HCT116 (cell line): ENCODE data around the gene ARCN1. TPM values are rescaled to one million over a fixed set of nuclear protein-coding genes. Genes with fewer than 3 reads are reported as not detected.
A peak's percentile ranks its signal among the peaks of the same experiment; 100 is the strongest.

Experiments used
- ATAC-seq: fragments of 200-7000 bp; cut with Tn5 transposase; 2 replicates; pipeline ENCODE4 v1.9.1; 2020; ENCODE audit warnings: mild to moderate bottlenecking, moderate library complexity
- BruUV-seq: library from RNA; stranded (reverse); fragments of 400-500 nt; replicated peaks from 2 replicates; lab custom pipeline; 2021; lab: Mats Ljungman, UMichigan
- CTCF ChIA-PET: fragments of 300-600 bp; sonication (Branson Sonifier 250); formaldehyde crosslinking; loops from one replicate; lab custom pipeline; 2021; ENCODE audit warnings: antibody characterized with exemption; lab: Charles Lee
- POLR2A ChIA-PET: fragments of 300-600, 350-600 bp; sonication (Branson Sonifier 250); formaldehyde crosslinking; loops from one replicate; lab custom pipeline; 2021; ENCODE audit warnings: antibody characterized with exemption; lab: Charles Lee
- RAD21 ChIA-PET, 2 experiments: fragments of 300-600 bp; sonication (Branson Sonifier 250); formaldehyde crosslinking; loops; one replicate each; lab custom pipeline; 2023; ENCODE audit warnings: low total read pairs in 2 of 2; ENCODE audit not compliant: uncharacterized antibody in 2 of 2, unreplicated experiment in 2 of 2, low non-redundant PET in 1 of 2; lab: Charles Lee
- DNase-seq: peaks from one replicate; pipeline ENCODE4 v3.0.0-alpha.2; 2010; ENCODE audit warnings: low read depth, low spot score
- H2AFZ ChIP-seq: fragments of 200-600 bp; shearing (Covaris generic), sonication (generic); 2 replicates; pipeline ENCODE4 v1.6.1; 2017; ENCODE audit warnings: low read depth, mixed run types, mixed read lengths, antibody characterized with exemption, low read length; ENCODE audit not compliant: poor library complexity, severe bottlenecking
- H3K27ac ChIP-seq: 2 replicates; pipeline ENCODE4 v1.5.1; 2012; ENCODE audit warnings: low read depth, low read length
- H3K27me3 ChIP-seq: fragments of 200-600 bp; sonication (generic); 2 replicates; pipeline ENCODE4 v1.6.1; 2016; ENCODE audit warnings: mixed run types, low read length, mixed read lengths; ENCODE audit not compliant: insufficient read depth
- H3K36me3 ChIP-seq, 2 experiments: fragments of 200-500 bp in 1 of 2; fragments of 200-600 bp in 1 of 2; sonication (Bioruptor generic) in 1 of 2; sonication (generic) in 1 of 2; 2 replicates each; pipeline versions ENCODE4 v1.5.1 to v1.6.1; 2014 to 2016; ENCODE audit warnings: low read length in 2 of 2, inconsistent platforms in 1 of 2, mixed read lengths in 1 of 2, mixed run types in 1 of 2; ENCODE audit not compliant: insufficient read depth in 2 of 2, control insufficient read depth in 1 of 2
- H3K4me1 ChIP-seq, 2 experiments: fragments of 200-600 bp in 1 of 2; sonication (generic) in 1 of 2; 2 replicates each; pipeline versions ENCODE4 v1.5.1 to v1.6.1; 2012 to 2017; ENCODE audit warnings: low read length in 2 of 2, inconsistent platforms in 1 of 2, mild to moderate bottlenecking in 1 of 2, mixed read lengths in 1 of 2, mixed run types in 1 of 2, moderate library complexity in 1 of 2; ENCODE audit not compliant: insufficient read depth in 2 of 2, control insufficient read depth in 1 of 2
- H3K4me2 ChIP-seq: fragments of 200-600 bp; sonication (generic); 2 replicates; pipeline ENCODE4 v1.6.1; 2017; ENCODE audit warnings: mixed run types, low read length, mixed read lengths
- H3K4me3 ChIP-seq, 2 experiments: fragments of 200-600 bp in 1 of 2; sonication (generic) in 1 of 2; replicated peaks in 1 of 2; 2 replicates each; pipeline ENCODE4 v1.5.1; 2011 to 2016; ENCODE audit warnings: low read length in 2 of 2, control low read depth in 1 of 2, low read depth in 1 of 2, mild to moderate bottlenecking in 1 of 2, mixed read lengths in 1 of 2, mixed run types in 1 of 2
- H3K79me2 ChIP-seq: fragments of 200-600 bp; sonication (generic); 2 replicates; pipeline ENCODE4 v1.6.1; 2017; ENCODE audit warnings: mild to moderate bottlenecking, mixed run types, low read length, moderate library complexity, mixed read lengths; ENCODE audit not compliant: insufficient read depth
- H3K9ac ChIP-seq: fragments of 200-600 bp; sonication (generic); 2 replicates; pipeline ENCODE4 v1.6.1; 2016; ENCODE audit warnings: low read length, mixed read lengths
- H3K9me2 ChIP-seq: fragments of 200-600 bp; sonication (generic), shearing (Covaris generic); 2 replicates; pipeline ENCODE4 v1.6.1; 2017; ENCODE audit warnings: mixed run types, mild to moderate bottlenecking, moderate library complexity; ENCODE audit not compliant: insufficient read depth
- H3K9me3 ChIP-seq, 2 experiments: fragments of 200-500 bp in 1 of 2; fragments of 200-600 bp in 1 of 2; sonication (Bioruptor generic) in 1 of 2; sonication (generic) in 1 of 2; 2 replicates each; pipeline ENCODE4 v1.6.1; 2014 to 2017; ENCODE audit warnings: low read length in 2 of 2, mixed read lengths in 2 of 2, inconsistent platforms in 1 of 2, low read depth in 1 of 2, mild to moderate bottlenecking in 1 of 2, mixed run types in 1 of 2, moderate library complexity in 1 of 2; ENCODE audit not compliant: control insufficient read depth in 1 of 2, insufficient read depth in 1 of 2
- H4K20me1 ChIP-seq: fragments of 200-600 bp; sonication (generic), shearing (Covaris generic); 2 replicates; pipeline ENCODE4 v1.6.1; 2017; ENCODE audit warnings: mixed run types, mild to moderate bottlenecking, moderate library complexity; ENCODE audit not compliant: insufficient read depth
- CEBPB ChIP-seq: IDR thresholded peaks from 2 replicates; pipeline ENCODE4 v1.6.1; 2012; ENCODE audit warnings: low read depth
- CTCF ChIP-seq, 3 experiments: fragments of 200-600 bp in 1 of 3; sonication (generic) in 1 of 3; IDR thresholded peaks in 2 of 3; conservative IDR thresholded peaks in 1 of 3; 2 replicates each; pipeline ENCODE4 v1.5.1; 2012 to 2017; ENCODE audit warnings: low read depth in 2 of 3, low read length in 2 of 3, antibody characterized with exemption in 1 of 3, borderline replicate concordance in 1 of 3, control low read depth in 1 of 3, mild to moderate bottlenecking in 1 of 3, mixed read lengths in 1 of 3, mixed run types in 1 of 3, moderate library complexity in 1 of 3; ENCODE audit not compliant: insufficient read depth in 1 of 3
- EGR1 ChIP-seq: IDR thresholded peaks from 2 replicates; pipeline ENCODE4 v1.6.1; 2012; ENCODE audit warnings: low read depth
- EZH2 ChIP-seq: fragments of 200-600 bp; sonication (generic); IDR thresholded peaks from 2 replicates; pipeline ENCODE4 v1.6.1; 2017; ENCODE audit warnings: antibody characterized with exemption, mixed run types
- EZH2phosphoT487 ChIP-seq: fragments of 200-600 bp; IDR thresholded peaks from 2 replicates; pipeline ENCODE4 v1.6.1; 2018; ENCODE audit warnings: antibody characterized with exemption, borderline replicate concordance
- POLR2A ChIP-seq: IDR thresholded peaks from 2 replicates; pipeline ENCODE4 v1.7.0; 2011; ENCODE audit warnings: borderline replicate concordance; ENCODE audit not compliant: insufficient read depth, insufficient read length; ENCODE audit errors: extremely low read depth
- POLR2AphosphoS5 ChIP-seq: IDR thresholded peaks from 2 replicates; pipeline ENCODE4 v1.6.1; 2011; ENCODE audit warnings: mild to moderate bottlenecking, low read depth, low read length, moderate library complexity
- RAD21 ChIP-seq: IDR thresholded peaks from 2 replicates; pipeline ENCODE4 v1.6.1; 2012; ENCODE audit warnings: low read depth, mild to moderate bottlenecking
- SP1 ChIP-seq: IDR thresholded peaks from 2 replicates; pipeline ENCODE4 v1.6.1; 2012; ENCODE audit warnings: low read depth
- ZNF274 ChIP-seq: fragments of 200-500 bp; sonication (Bioruptor generic); IDR thresholded peaks from 2 replicates; pipeline ENCODE4 v1.6.1; 2014; ENCODE audit warnings: mild to moderate bottlenecking, low read depth, low read length, inconsistent platforms
- intact Hi-C: fragments of 100-400 bp; cut with micrococcal nuclease; formaldehyde crosslinking; loops from 2 replicates; pipeline ENCODE4 v1.10.0; 2022
- total RNA-seq: library from RNA; stranded (reverse); gene quantifications from one replicate; pipeline ENCODE4 v1.2.1, GENCODE V29; 2021; ENCODE audit not compliant: unreplicated experiment
- TF ChIP-seq, protein P1 (sequence below): IDR thresholded peaks from 2 replicates; pipeline ENCODE4 v1.6.1; 2012
- TF ChIP-seq, protein P2 (sequence below): IDR thresholded peaks from 2 replicates; pipeline ENCODE4 v1.6.1; 2012

The ARCN1 gene
- total RNA-seq, 1 experiment from 2014 or later: 147 TPM

GRCh38 chr11:118633979-118634378 lies 61.8 kb downstream of the ARCN1 start:
- no peaks in the 10 kb centered on the region for H3K79me2 ChIP-seq
- no peak for TF ChIP-seq POLR2A
- TF ChIP-seq RAD21: no peak
- TF ChIP-seq, all 23 proteins: peak for 0
- H3K9me3 ChIP-seq: no peaks in the 10 kb centered on the region
- H3K4me2 ChIP-seq: peak overlapping the region; percentile 79
- H4K20me1 ChIP-seq: no peaks in the 10 kb centered on the region
- CTCF ChIA-PET: interaction anchor here (1.2 kb wide), 1 partner anchor 12 kb away, joined by 3 read pairs; no protein-coding TSS in a partner anchor
- 0 out of 2 replicates have a peak overlapping the region, but pooled peaks have one; percentile 11 for H3K27ac ChIP-seq
- intact Hi-C loops: no loop called here
- H3K27me3 ChIP-seq: no peaks in the 10 kb centered on the region
- peaks cover 9 to 42% of the 10 kb centered on the region in 2 experiments; a peak in 3 of 4 replicates for H3K4me1 ChIP-seq
- no peak overlapping the region for H2AFZ ChIP-seq
- H3K9me2 ChIP-seq: no peaks in the 10 kb centered on the region
- ATAC-seq (no peak), DNase-seq (no peak)
- BruUV-seq: no TSS peak
- H3K9ac ChIP-seq: peak overlapping the region; percentile 54; the same call in 1 of the 2 replicates
- peak overlapping the region; percentile 33 to 50; a peak in 1 of 4 replicates for H3K4me3 ChIP-seq
- peaks cover 1 to 2% of the 10 kb centered on the region in 2 experiments; a peak in 2 of 4 replicates for H3K36me3 ChIP-seq
- POLR2A ChIA-PET: interaction anchor here (0.7 to 3.8 kb wide), 2 partner anchors 12 to 27 kb away, joined by 3 to 33 read pairs; partner anchors contain the start of gene PHLDB1
- RAD21 ChIA-PET: no interaction called here

DNA sequence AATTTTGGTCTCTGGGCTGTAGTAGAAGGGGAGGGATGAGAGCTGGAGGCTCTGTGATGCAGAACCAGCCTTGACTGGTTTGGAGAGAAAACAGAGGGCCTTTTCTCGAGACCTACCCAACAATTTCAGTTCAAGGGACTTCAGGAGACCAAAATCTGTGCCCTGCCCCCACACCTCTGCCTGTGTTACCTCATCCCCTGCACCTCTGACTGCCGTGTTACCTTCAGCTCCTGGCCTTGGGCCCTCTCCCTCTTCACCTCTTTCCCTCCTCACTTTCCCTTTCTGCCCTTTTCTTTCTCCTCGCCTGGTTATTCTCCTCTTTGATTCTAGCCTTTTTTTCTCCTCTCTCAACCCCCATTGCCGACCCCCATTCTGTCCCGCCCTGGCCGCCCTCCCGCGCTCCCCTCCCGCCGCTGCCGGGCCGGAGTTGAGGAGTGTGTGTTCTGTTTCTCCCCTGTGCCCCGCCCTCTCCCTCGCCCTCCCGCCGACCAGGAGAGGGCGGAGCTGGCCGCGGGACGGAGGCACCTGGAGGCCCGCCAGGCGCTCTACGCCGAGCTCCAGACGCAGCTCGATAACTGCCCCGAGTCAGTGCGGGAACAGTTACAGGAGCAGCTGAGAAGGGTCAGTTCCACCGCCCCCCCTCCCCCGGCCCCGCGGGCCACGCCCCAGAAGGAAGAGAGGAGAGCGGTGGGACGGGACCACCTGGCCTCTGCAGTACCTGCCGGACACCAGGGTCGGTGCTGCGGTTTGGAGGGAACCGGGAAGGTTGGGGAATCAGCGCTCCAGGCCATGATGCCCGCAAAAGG lies 62.4 kb downstream of the ARCN1 start:
- H3K9me3 ChIP-seq: no peaks in the 10 kb centered on the region
- CTCF ChIA-PET: interaction anchor here (1.2 to 2.7 kb wide), 5 partner anchors 13 to 55 kb away, joined by 3 to 10 read pairs (median 4); partner anchors contain the start of gene PHLDB1
- H3K9ac ChIP-seq: peak overlapping the region; percentile 54
- H3K27me3 ChIP-seq: no peaks in the 10 kb centered on the region
- no peaks in the 10 kb centered on the region for H4K20me1 ChIP-seq
- peak overlapping the region; percentile 33 to 50 for H3K4me3 ChIP-seq
- peak overlapping the region; percentile 5 for H2AFZ ChIP-seq
- no TSS peak for BruUV-seq
- peaks cover 9 to 42% of the 10 kb centered on the region in 2 experiments; a peak in 3 of 4 replicates for H3K4me1 ChIP-seq
- intact Hi-C loops: no loop called here
- TF ChIP-seq, protein P1, sequence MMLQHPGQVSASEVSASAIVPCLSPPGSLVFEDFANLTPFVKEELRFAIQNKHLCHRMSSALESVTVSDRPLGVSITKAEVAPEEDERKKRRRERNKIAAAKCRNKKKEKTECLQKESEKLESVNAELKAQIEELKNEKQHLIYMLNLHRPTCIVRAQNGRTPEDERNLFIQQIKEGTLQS: no peak
- TF ChIP-seq EZH2phosphoT487: no peak
- TF ChIP-seq ZNF274: no peak
- TF ChIP-seq, protein P2, sequence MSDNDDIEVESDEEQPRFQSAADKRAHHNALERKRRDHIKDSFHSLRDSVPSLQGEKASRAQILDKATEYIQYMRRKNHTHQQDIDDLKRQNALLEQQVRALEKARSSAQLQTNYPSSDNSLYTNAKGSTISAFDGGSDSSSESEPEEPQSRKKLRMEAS: no peak
- TF ChIP-seq EGR1: no peak
- no peak for TF ChIP-seq EZH2
- no peak for TF ChIP-seq SP1
- TF ChIP-seq CEBPB: no peak
- TF ChIP-seq CTCF (IDR thresholded peaks at IDR 0.05 in 2 of 3, conservative IDR thresholded peaks at IDR 0.05 in 1 of 3; ENCODE audit: borderline replicate concordance in 1 of 3, insufficient read depth in 1 of 3, low read depth in 2 of 3, low read length in 2 of 3): peak in 2 of 3 experiments; percentile 10 to 18; a peak in 2 of 6 replicates
- peak; percentile 42; the same call in 1 of the 2 replicates for TF ChIP-seq POLR2AphosphoS5
- TF ChIP-seq, all 23 proteins: peak for 2
- Histone ChIP-seq H3K36me3 (no peaks in the 10 kb centered on the region), H3K79me2 (no peaks in the 10 kb centered on the region), H3K27ac (peak overlapping the region; percentile 42; the same call in 1 of the 2 replicates), H3K4me2 (peak overlapping the region; percentile 79), H3K9me2 (no peaks in the 10 kb centered on the region)
- POLR2A ChIA-PET: interaction anchor here (0.7 to 3.8 kb wide), 4 partner anchors 13 to 40 kb away, joined by 3 to 33 read pairs (median 3); partner anchors contain the start of gene PHLDB1
- RAD21 ChIA-PET: interaction anchor here in 1 of 2 experiments (0.6 kb wide), 2 partner anchors 26 to 67 kb away, joined by 3 to 4 read pairs; no protein-coding TSS in a partner anchor
- ATAC-seq (peak; percentile 94), DNase-seq (no peak)
